Subcutaneous abdominal adipose tissue (tissue), 5 donors: ENCODE measurements around the gene ELMO1.

Experiments used
- H3K27ac ChIP-seq: one replicate; pipeline ENCODE4 v1.7.0; 2013; ENCODE audit warnings: low read depth, mild to moderate bottlenecking, inconsistent platforms, low read length, moderate library complexity
- H3K27me3 ChIP-seq, 5 donors: one replicate each; pipeline ENCODE4 v1.7.0; 2013; ENCODE audit warnings: low read length in 5 of 5, inconsistent platforms in 1 of 5; ENCODE audit not compliant: control insufficient read depth in 5 of 5, insufficient read depth in 4 of 5
- H3K36me3 ChIP-seq, 5 donors: one replicate each; pipeline ENCODE4 v1.7.0; 2013; ENCODE audit warnings: low read length in 5 of 5; ENCODE audit not compliant: control insufficient read depth in 5 of 5, insufficient read depth in 5 of 5
- H3K4me1 ChIP-seq, 5 donors: one replicate each; pipeline ENCODE4 v1.7.0; 2013; ENCODE audit warnings: low read length in 5 of 5, mild to moderate bottlenecking in 3 of 5, moderate library complexity in 1 of 5; ENCODE audit not compliant: control insufficient read depth in 5 of 5, insufficient read depth in 5 of 5
- H3K4me3 ChIP-seq, 5 donors: one replicate each; pipeline ENCODE4 v1.7.0; 2013; ENCODE audit warnings: low read length in 5 of 5, low read depth in 1 of 5
- H3K9ac ChIP-seq, 5 donors: one replicate each; pipeline ENCODE4 v1.7.0; 2013; ENCODE audit warnings: low read length in 5 of 5, mild to moderate bottlenecking in 4 of 5, moderate library complexity in 3 of 5
- H3K9me3 ChIP-seq, 5 donors: one replicate each; pipeline ENCODE4 v1.7.0; 2013; ENCODE audit warnings: low read length in 5 of 5; ENCODE audit not compliant: control insufficient read depth in 5 of 5
- donor health status: healthy.
- donor health status: healthy.
- donor health status: healthy.
- donor health status: healthy.
- donor health status: healthy.

ELMO1 gene

GRCh38 chr7:37435156-37435855, 13.4 kb downstream of the ELMO1 start:
- H3K9ac ChIP-seq: no peak overlapping the region
- no peaks in the 10 kb centered on the region for H3K27me3 ChIP-seq
- no peak overlapping the region for H3K4me3 ChIP-seq
- H3K4me1 ChIP-seq: peaks cover 0 to 37% (median 8%) of the 10 kb centered on the region in 5 donors
- no peak overlapping the region for H3K27ac ChIP-seq
- no peaks in the 10 kb centered on the region for H3K36me3 ChIP-seq
- no peaks in the 10 kb centered on the region for H3K9me3 ChIP-seq

GRCh38 chr7:37434529-37434928, 14.1 kb downstream of the ELMO1 start:
- H3K4me3 ChIP-seq: no peak overlapping the region
- H3K9ac ChIP-seq: no peak overlapping the region
- no peaks in the 10 kb centered on the region for H3K27me3 ChIP-seq
- H3K36me3 ChIP-seq: peaks cover 0 to under 1% (median 0%) of the 10 kb centered on the region in 5 donors
- H3K27ac ChIP-seq: no peak overlapping the region
- peaks cover 0 to 37% (median 4%) of the 10 kb centered on the region in 5 donors for H3K4me1 ChIP-seq
- no peaks in the 10 kb centered on the region for H3K9me3 ChIP-seq

- H3K4me1 ChIP-seq: peaks cover 0 to 28% (median 4%) of the 10 kb centered on the region in 5 donors
- peaks cover 0 to 3% (median 0%) of the 10 kb centered on the region in 5 donors for H3K36me3 ChIP-seq
- no peak overlapping the region for H3K4me3 ChIP-seq
- no peaks in the 10 kb centered on the region for H3K9me3 ChIP-seq
- H3K27me3 ChIP-seq: no peaks in the 10 kb centered on the region
- H3K9ac ChIP-seq: no peak overlapping the region
- no peak overlapping the region for H3K27ac ChIP-seq
These were observed 15.5 kb downstream of the ELMO1 start for GRCh38 chr7:37433166-37433565.

GRCh38 chr7:37432281-37432920, 16.3 kb downstream of the ELMO1 start:
- peaks cover 0 to 28% (median 4%) of the 10 kb centered on the region in 5 donors for H3K4me1 ChIP-seq
- no peaks in the 10 kb centered on the region for H3K27me3 ChIP-seq
- peaks cover 0 to 3% (median 0%) of the 10 kb centered on the region in 5 donors for H3K36me3 ChIP-seq
- no peaks in the 10 kb centered on the region for H3K9me3 ChIP-seq
- no peak overlapping the region for H3K9ac ChIP-seq
- H3K27ac ChIP-seq: no peak overlapping the region
- no peak overlapping the region for H3K4me3 ChIP-seq

- peaks cover 0 to 28% (median 4%) of the 10 kb centered on the region in 5 donors for H3K4me1 ChIP-seq
- no peak overlapping the region for H3K4me3 ChIP-seq
- no peak overlapping the region for H3K9ac ChIP-seq
- no peaks in the 10 kb centered on the region for H3K27me3 ChIP-seq
- no peaks in the 10 kb centered on the region for H3K9me3 ChIP-seq
- no peak overlapping the region for H3K27ac ChIP-seq
- H3K36me3 ChIP-seq: peaks cover 0 to 3% (median 0%) of the 10 kb centered on the region in 5 donors
These were observed 17.3 kb downstream of the ELMO1 start for GRCh38 chr7:37431413-37431812.

GRCh38 chr7:37430640-37431039, 18.0 kb downstream of the ELMO1 start:
- peaks cover 0 to 28% (median 4%) of the 10 kb centered on the region in 5 donors for H3K4me1 ChIP-seq
- peaks cover 0 to 3% (median 0%) of the 10 kb centered on the region in 5 donors for H3K36me3 ChIP-seq
- H3K4me3 ChIP-seq: no peak overlapping the region
- no peak overlapping the region for H3K9ac ChIP-seq
- no peaks in the 10 kb centered on the region for H3K9me3 ChIP-seq
- H3K27me3 ChIP-seq: no peaks in the 10 kb centered on the region
- no peak overlapping the region for H3K27ac ChIP-seq

GRCh38 chr7:37430171-37430570, 18.5 kb downstream of the ELMO1 start:
- H3K27ac ChIP-seq: no peak overlapping the region

GRCh38 chr7:37429435-37429791, 19.3 kb downstream of the ELMO1 start:
- Histone ChIP-seq H3K27me3 (no peaks in the 10 kb centered on the region), H3K4me3 (no peak overlapping the region), H3K9me3 (no peaks in the 10 kb centered on the region), H3K4me1 (peaks cover 0 to 25% (median 4%) of the 10 kb centered on the region in 5 donors), H3K36me3 (peaks cover 0 to 3% (median 0%) of the 10 kb centered on the region in 5 donors), H3K27ac (no peak overlapping the region), H3K9ac (no peak overlapping the region)

More at GRCh38 chr7:37430171-37430570, 18.5 kb downstream of the ELMO1 start:
- no peaks in the 10 kb centered on the region for H3K9me3 ChIP-seq
- peaks cover 0 to 3% (median 0%) of the 10 kb centered on the region in 5 donors for H3K36me3 ChIP-seq
- H3K9ac ChIP-seq: no peak overlapping the region
- H3K4me3 ChIP-seq: no peak overlapping the region
- no peaks in the 10 kb centered on the region for H3K27me3 ChIP-seq
- peaks cover 0 to 28% (median 4%) of the 10 kb centered on the region in 5 donors for H3K4me1 ChIP-seq

- Histone ChIP-seq H3K4me3 (no peak overlapping the region), H3K27ac (no peak overlapping the region), H3K36me3 (peaks cover 0 to 3% (median 0%) of the 10 kb centered on the region in 5 donors), H3K27me3 (no peaks in the 10 kb centered on the region), H3K9ac (no peak overlapping the region), H3K4me1 (peaks cover 0 to 24% (median 4%) of the 10 kb centered on the region in 5 donors), H3K9me3 (no peaks in the 10 kb centered on the region)
These were observed 19.8 kb downstream of the ELMO1 start for GRCh38 chr7:37428681-37429434.
